Measurements from ENCODE around the gene SPOCK1.

- TF ChIP-seq CTCF (CRISPR knock-in tag; IDR thresholded peaks at IDR 0.05): no peak
- TF ChIP-seq POLR2AphosphoS5 (IDR thresholded peaks at IDR 0.05; ENCODE audit: low read depth, low read length): no peak
These were observed 17.5 kb downstream of the SPOCK1 start for GRCh38 chr5:137481596-137481995.
